SJCRH30 (cell line): ENCODE results near the gene UGT2B10. TPM values are rescaled to one million over a fixed set of nuclear protein-coding genes. Genes with fewer than 3 reads are reported as not detected.

Experiments
- total RNA-seq: library from RNA; depleted of rRNA; stranded (reverse); fragments of >200 nt; shearing (Covaris generic); gene quantifications from 2 replicates; pipeline ENCODE4 v1.2.3, GENCODE V29; 2014; rRNA removed

The UGT2B10 gene
- total RNA-seq, 1 experiment from 2014 or later = not detected

Other genes starting within 250 kb of the UGT2B10 start
- not detected in 2 replicates for gene UGT2B17, start 239.7 kb upstream of the UGT2B10 start, total RNA-seq
- gene UGT2B15, start 145.3 kb upstream of the UGT2B10 start, total RNA-seq = not detected in 2 replicates
- not detected in 2 replicates for gene UGT2A3, start 135.8 kb downstream of the UGT2B10 start, total RNA-seq